GM12878 (cell line): ENCODE data around the gene OXT.

Experiments used
- CHD2 ChIP-seq: IDR thresholded peaks from 2 replicates; pipeline ENCODE4 v1.6.1; 2011; ENCODE audit warnings: low read depth, low read length, improper control_type of control experiment, borderline replicate concordance
- CTCF ChIP-seq, 3 experiments: IDR thresholded peaks in 2 of 3; conservative IDR thresholded peaks in 1 of 3; 2 replicates each; pipeline ENCODE4 v1.5.1; 2011; ENCODE audit warnings: low read depth in 3 of 3, low read length in 3 of 3, mild to moderate bottlenecking in 3 of 3, control low read depth in 2 of 3, moderate library complexity in 2 of 3, inconsistent platforms in 1 of 3, mixed read lengths in 1 of 3; ENCODE audit not compliant: control insufficient read depth in 2 of 3, insufficient read depth in 1 of 3; ENCODE audit errors: extremely low read depth in 1 of 3
- DPF2 ChIP-seq: fragments of 450-650 bp; IDR thresholded peaks from 2 replicates; pipeline ENCODE4 v1.6.1; 2017; ENCODE audit warnings: mild to moderate bottlenecking
- EZH2 ChIP-seq: IDR thresholded peaks from 2 replicates; pipeline ENCODE4 v1.6.1; 2012; ENCODE audit warnings: low read depth, mild to moderate bottlenecking, control low read depth, inconsistent platforms, low read length, borderline replicate concordance; ENCODE audit not compliant: control insufficient read depth
- HDAC2 ChIP-seq: fragments of 200-600 bp; sonication (generic); IDR thresholded peaks from 2 replicates; pipeline ENCODE4 v1.6.1; 2017
- HDGF ChIP-seq: fragments of 450-650 bp; IDR thresholded peaks from 2 replicates; pipeline ENCODE4 v1.6.1; 2016; ENCODE audit warnings: antibody characterized with exemption
- MYB ChIP-seq: fragments of 150-350 bp; IDR thresholded peaks from 2 replicates; pipeline ENCODE4 v1.6.1; 2014; ENCODE audit warnings: mild to moderate bottlenecking, low read depth, low read length, borderline replicate concordance
- MYC ChIP-seq: IDR thresholded peaks from 2 replicates; pipeline ENCODE4 v1.6.1; 2011; ENCODE audit warnings: mild to moderate bottlenecking, low read length, moderate library complexity, inconsistent platforms; ENCODE audit not compliant: insufficient read depth, insufficient replicate concordance, insufficient read length, severe bottlenecking
- PKNOX1 ChIP-seq: fragments of 450-650 bp; IDR thresholded peaks from 2 replicates; pipeline ENCODE4 v1.6.1; 2016; ENCODE audit warnings: mild to moderate bottlenecking
- POLR2A ChIP-seq: IDR thresholded peaks from 2 replicates; pipeline ENCODE4 v1.6.1; 2011; ENCODE audit warnings: low read depth, mild to moderate bottlenecking, low read length
- USF2 ChIP-seq: IDR thresholded peaks from 2 replicates; pipeline ENCODE4 v1.6.1; 2011; ENCODE audit warnings: low read depth, low read length, improper control_type of control experiment, borderline replicate concordance
- ZNF274 ChIP-seq: IDR thresholded peaks from one replicate; pipeline ENCODE4 v1.8.0; 2011; ENCODE audit not compliant: insufficient read length, insufficient read depth

- TF ChIP-seq CHD2 (no peak), MYC (no peak), CTCF (IDR thresholded peaks at IDR 0.05 in 2 of 3, conservative IDR thresholded peaks at IDR 0.05 in 1 of 3; ENCODE audit: control insufficient read depth in 2 of 3, extremely low read depth in 1 of 3, insufficient read depth in 1 of 3, low read depth in 3 of 3, low read length in 3 of 3) (no peak), POLR2A (no peak), ZNF274 (no peak), EZH2 (no peak), HDGF (no peak), PKNOX1 (no peak), MYB (no peak), DPF2 (no peak), USF2 (no peak), HDAC2 (no peak)
These were observed 43.4 kb upstream of the OXT start for GRCh38 chr20:3027987-3028386.
